Mucosa of stomach (tissue), 1 donor: ENCODE data around the gene TPM2.

Experiments
- H3K27me3 ChIP-seq: one replicate; pipeline ENCODE4 v1.7.0; 2013; ENCODE audit warnings: mild to moderate bottlenecking, low read length; ENCODE audit not compliant: control insufficient read depth, insufficient read depth
- H3K36me3 ChIP-seq: one replicate; pipeline ENCODE4 v1.7.0; 2013; ENCODE audit warnings: low read length; ENCODE audit not compliant: control insufficient read depth, insufficient read depth
- H3K4me1 ChIP-seq: one replicate; pipeline ENCODE4 v1.7.0; 2013; ENCODE audit warnings: mild to moderate bottlenecking, low read length; ENCODE audit not compliant: control insufficient read depth, insufficient read depth
- H3K4me3 ChIP-seq: one replicate; pipeline ENCODE4 v1.7.0; 2013; ENCODE audit warnings: low read length
- H3K9ac ChIP-seq: one replicate; pipeline ENCODE4 v1.7.0; 2013; ENCODE audit warnings: mild to moderate bottlenecking, low read length, moderate library complexity
- H3K9me3 ChIP-seq: one replicate; pipeline ENCODE4 v1.7.0; 2013; ENCODE audit warnings: mild to moderate bottlenecking, low read length, moderate library complexity; ENCODE audit not compliant: control insufficient read depth
- donor health status: Pancreatic carcinoma.

TPM2 gene

GRCh38 chr9:35665471-35665818, 24.3 kb downstream of the TPM2 start:
- Histone ChIP-seq H3K27me3 (no peaks in the 10 kb centered on the region), H3K36me3 (peaks cover under 1% of the 10 kb centered on the region), H3K9ac (peak overlapping the region; percentile 57), H3K4me1 (peaks cover 54% of the 10 kb centered on the region), H3K4me3 (no peak overlapping the region), H3K9me3 (no peaks in the 10 kb centered on the region)

GRCh38 chr9:35664531-35665470, 24.9 kb downstream of the TPM2 start, which contains the start of gene ARHGEF39:
Gene ARHGEF39 (minus strand): TSS chr9:35665195. CDS start chr9:35665169, 26 bp downstream.
- Histone ChIP-seq H3K9me3 (no peaks in the 10 kb centered on the region), H3K36me3 (peaks cover 3% of the 10 kb centered on the region), H3K4me1 (peaks cover 54% of the 10 kb centered on the region), H3K9ac (peak within 1 kb of the TSS; percentile 57), H3K27me3 (no peaks in the 10 kb centered on the region), H3K4me3 (peak within 1 kb of the TSS; percentile 21)

- Histone ChIP-seq H3K4me1 (peaks cover 46% of the 10 kb centered on the region), H3K27me3 (no peaks in the 10 kb centered on the region), H3K9ac (no peak overlapping the region), H3K4me3 (no peak overlapping the region), H3K36me3 (peaks cover 3% of the 10 kb centered on the region), H3K9me3 (no peaks in the 10 kb centered on the region)
Measured at GRCh38 chr9:35662437-35662836, 27.3 kb downstream of the TPM2 start.

DNA sequence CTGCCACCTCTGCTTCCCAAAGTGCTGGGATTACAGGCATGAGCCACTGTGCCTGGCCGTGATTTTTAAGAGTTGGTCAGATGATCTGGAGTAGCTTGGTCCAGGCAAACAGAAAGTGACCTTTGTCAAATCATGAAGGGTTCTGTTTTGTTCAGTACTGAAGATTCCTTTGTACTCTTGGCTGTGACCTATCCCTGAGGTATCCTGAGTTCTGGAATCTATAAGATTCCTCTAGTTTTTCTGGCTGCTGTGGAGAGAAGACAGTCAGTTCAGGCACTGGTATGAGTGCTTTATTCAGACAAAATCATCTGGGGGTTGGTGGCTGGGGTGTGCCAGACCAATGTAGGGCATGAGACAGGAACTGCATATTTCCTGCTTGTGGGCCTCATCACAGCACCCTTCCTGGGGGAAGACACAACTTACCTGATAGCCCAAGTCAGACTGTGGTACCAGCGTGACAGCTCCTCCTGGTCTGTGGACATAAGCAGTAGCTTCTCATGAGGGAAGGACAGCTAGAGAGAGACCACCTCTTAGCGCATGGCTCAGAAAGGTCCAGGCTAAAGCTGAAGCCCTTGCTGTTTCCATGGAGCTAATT, 27.9 kb downstream of the TPM2 start:
- Histone ChIP-seq H3K9me3 (no peaks in the 10 kb centered on the region), H3K4me1 (peaks cover 49% of the 10 kb centered on the region), H3K36me3 (peaks cover 3% of the 10 kb centered on the region), H3K4me3 (no peak overlapping the region), H3K27me3 (no peaks in the 10 kb centered on the region), H3K9ac (peak overlapping the region; percentile 44)

- Histone ChIP-seq H3K27me3 (no peaks in the 10 kb centered on the region), H3K9ac (peak overlapping the region; percentile 54), H3K4me3 (no peak overlapping the region), H3K9me3 (no peaks in the 10 kb centered on the region), H3K4me1 (peaks cover 49% of the 10 kb centered on the region), H3K36me3 (peaks cover 3% of the 10 kb centered on the region)
Measured at GRCh38 chr9:35660966-35661415, 28.7 kb downstream of the TPM2 start.

- peaks cover 3% of the 10 kb centered on the region for H3K36me3 ChIP-seq
- no peaks in the 10 kb centered on the region for H3K27me3 ChIP-seq
- H3K4me3 ChIP-seq, result peak overlapping the region; percentile 60
- H3K9ac ChIP-seq, result peak overlapping the region; percentile 90
- no peaks in the 10 kb centered on the region for H3K9me3 ChIP-seq
- H3K4me1 ChIP-seq, result peaks cover 44% of the 10 kb centered on the region
Measured at GRCh38 chr9:35659340-35659739, 30.4 kb downstream of the TPM2 start.

DNA sequence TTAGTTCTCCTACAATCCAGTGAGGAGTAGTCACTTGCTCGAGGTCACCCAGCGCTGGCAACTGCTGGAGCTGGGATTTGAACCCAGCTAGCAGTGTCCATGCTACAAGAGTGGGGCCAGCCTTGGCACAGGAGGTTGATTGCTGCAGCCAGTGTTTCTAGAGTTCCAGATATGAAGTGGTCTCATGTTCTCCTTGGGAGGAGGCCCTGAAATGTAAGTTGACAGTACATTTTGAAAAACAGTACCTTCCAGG, 30.8 kb downstream of the TPM2 start:
- Histone ChIP-seq H3K4me1 (peaks cover 41% of the 10 kb centered on the region), H3K4me3 (peak overlapping the region; percentile 60), H3K9ac (peak overlapping the region; percentile 90), H3K36me3 (peaks cover 3% of the 10 kb centered on the region), H3K9me3 (no peaks in the 10 kb centered on the region), H3K27me3 (no peaks in the 10 kb centered on the region)

GRCh38 chr9:35658137-35658967, 31.4 kb downstream of the TPM2 start, which contains the start of gene CCDC107:
Gene CCDC107 (plus strand): TSS chr9:35658292. CDS start chr9:35658380, 88 bp downstream.
- Histone ChIP-seq H3K27me3 (no peaks in the 10 kb centered on the region), H3K36me3 (peaks cover 3% of the 10 kb centered on the region), H3K4me1 (peaks cover 41% of the 10 kb centered on the region), H3K4me3 (peak within 1 kb of the TSS; percentile 60), H3K9ac (peak within 1 kb of the TSS; percentile 90), H3K9me3 (no peaks in the 10 kb centered on the region)

GRCh38 chr9:35657546-35658136, 32.1 kb downstream of the TPM2 start, which contains the start of gene RMRP:
Gene RMRP (minus strand): TSS chr9:35658019.
- H3K9ac ChIP-seq, result peak within 1 kb of the TSS; percentile 90
- H3K27me3 ChIP-seq, result no peaks in the 10 kb centered on the region
- H3K4me3 ChIP-seq, result peak within 1 kb of the TSS; percentile 60
- H3K9me3 ChIP-seq, result no peaks in the 10 kb centered on the region
- peaks cover 3% of the 10 kb centered on the region for H3K36me3 ChIP-seq
- H3K4me1 ChIP-seq, result peaks cover 41% of the 10 kb centered on the region

DNA sequence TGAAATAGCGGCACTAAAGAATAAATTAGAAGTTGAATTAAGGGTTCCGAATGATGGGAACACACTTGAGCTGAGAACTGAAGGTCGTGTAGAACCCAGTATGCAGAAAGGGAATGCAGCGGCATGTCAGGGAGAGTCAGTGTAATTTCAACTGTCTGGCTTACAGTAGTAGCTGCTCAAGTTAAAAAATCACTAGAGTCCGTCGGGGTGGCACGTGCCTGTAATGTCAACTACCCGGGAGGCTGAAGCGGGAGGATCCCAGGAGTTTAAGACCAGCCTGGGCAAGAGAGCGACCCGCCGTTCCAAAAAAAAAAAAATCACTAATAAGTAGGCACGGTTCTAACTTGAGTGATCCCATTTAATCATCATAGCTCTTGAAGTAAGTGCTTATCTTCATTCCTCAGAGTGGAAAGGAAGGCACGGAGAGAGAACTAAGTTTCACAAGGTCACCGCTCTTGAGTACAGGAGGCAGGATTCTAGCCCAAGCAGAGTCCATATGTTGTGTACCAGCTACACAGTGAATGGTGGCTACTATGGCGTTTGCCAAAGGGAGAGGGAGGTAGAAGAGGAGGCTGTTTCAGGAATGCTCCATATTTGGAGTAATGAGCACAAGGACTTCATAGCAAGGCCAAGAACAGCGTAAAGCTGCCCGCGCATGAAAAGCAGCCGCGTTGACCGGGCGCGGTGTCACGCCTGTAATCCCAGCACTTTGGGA, 32.7 kb downstream of the TPM2 start:
- Histone ChIP-seq H3K27me3 (no peaks in the 10 kb centered on the region), H3K4me1 (peaks cover 41% of the 10 kb centered on the region), H3K4me3 (peak overlapping the region; percentile 60), H3K9me3 (no peaks in the 10 kb centered on the region), H3K9ac (peak overlapping the region; percentile 90), H3K36me3 (peaks cover 3% of the 10 kb centered on the region)

DNA sequence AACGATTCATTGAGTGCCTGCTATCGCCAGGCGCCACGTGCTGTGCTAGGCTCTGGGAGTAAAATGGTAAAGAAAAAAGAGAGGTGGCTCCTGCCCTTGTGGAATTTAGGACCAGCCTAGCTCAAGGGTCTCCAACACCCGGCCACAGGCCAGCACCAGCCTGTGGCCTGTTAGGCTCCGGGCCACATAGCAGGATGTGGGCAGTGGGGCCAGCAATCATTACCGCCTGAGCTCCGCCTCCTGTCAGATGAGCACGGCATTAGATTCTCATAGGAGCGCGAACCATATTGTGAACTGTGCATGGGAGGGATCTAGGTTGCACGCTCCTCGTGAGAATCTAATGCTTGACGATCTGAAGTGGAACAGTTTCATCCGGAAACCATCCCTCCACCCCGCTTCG, 33.4 kb downstream of the TPM2 start:
- Histone ChIP-seq H3K4me1 (peaks cover 41% of the 10 kb centered on the region), H3K9me3 (no peaks in the 10 kb centered on the region), H3K27me3 (no peaks in the 10 kb centered on the region), H3K4me3 (no peak overlapping the region), H3K9ac (no peak overlapping the region), H3K36me3 (peaks cover 3% of the 10 kb centered on the region)
